ENCODE data around the gene ASAP2.

The ASAP2 gene

DNA sequence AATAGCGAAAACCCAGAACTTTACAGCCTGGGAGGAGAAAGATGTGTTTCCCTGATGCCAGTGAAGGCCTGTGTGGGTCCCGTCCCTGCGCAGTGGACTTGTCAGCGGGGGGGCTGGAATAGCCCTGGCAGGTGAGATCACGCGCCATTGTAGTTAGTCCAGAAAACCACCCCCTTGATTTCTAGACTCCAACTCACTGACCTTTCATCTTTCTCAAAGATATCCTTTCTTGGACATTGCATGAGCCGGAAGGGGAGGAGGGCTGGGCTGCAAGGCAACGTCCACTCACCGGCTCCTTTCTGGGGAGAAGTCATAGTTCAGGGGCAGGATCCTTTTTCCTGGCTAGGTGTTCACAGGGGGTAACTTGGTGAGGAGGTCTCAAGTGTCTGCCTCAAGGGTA is 22.3 kb upstream of the ASAP2 start:
- DNase-seq = no peak

DNA sequence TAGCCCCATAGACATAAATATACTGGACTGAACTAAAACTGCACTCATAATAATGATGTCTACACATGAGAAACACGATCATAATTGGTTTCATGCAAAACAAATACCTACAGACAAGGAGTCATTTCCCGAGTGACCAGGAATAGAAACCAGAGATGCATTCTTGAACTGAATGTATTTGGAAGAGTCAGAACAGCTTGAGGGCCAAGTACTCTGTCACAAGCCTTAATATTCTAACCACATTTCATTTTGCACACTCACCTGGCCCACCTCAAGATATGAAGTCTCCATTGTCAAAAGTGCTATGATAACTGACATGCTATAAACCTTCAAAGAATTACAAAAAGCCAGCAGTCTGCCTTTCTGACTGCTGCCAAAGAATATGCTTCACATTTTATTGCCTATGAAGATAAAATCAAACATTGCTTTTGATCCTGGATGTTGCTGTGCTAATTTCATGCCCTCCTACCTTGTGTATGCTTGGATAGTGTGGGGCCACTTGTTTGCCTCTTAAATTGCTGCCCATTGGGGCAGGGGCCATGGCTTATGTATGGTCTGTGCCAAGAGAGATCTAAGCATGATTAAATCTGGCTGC is 18.9 kb upstream of the ASAP2 start:
- no peak for DNase-seq

DNA sequence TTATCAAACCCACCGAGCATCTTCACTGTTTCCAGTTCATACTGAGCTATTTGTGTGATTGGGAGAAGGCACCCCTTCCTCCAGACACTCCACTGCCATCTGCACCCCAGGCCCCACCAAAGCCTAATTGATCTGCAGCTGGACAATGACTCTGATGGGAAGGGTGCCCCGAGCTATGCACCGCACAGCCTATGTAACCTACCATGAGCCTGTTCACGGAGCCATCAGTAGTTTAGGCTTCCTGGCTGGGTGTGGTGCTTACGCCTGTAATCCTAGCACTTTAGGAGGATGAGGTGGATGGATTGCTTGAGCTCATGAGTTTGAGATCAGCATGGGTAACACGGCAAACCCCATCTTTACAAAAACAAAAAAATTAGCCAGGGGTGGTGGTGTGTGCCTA is 17.8 kb upstream of the ASAP2 start:
- no peak for DNase-seq

GRCh38 chr2:9189901-9190300 is 16.7 kb upstream of the ASAP2 start:
- DNase-seq = no peak

DNA sequence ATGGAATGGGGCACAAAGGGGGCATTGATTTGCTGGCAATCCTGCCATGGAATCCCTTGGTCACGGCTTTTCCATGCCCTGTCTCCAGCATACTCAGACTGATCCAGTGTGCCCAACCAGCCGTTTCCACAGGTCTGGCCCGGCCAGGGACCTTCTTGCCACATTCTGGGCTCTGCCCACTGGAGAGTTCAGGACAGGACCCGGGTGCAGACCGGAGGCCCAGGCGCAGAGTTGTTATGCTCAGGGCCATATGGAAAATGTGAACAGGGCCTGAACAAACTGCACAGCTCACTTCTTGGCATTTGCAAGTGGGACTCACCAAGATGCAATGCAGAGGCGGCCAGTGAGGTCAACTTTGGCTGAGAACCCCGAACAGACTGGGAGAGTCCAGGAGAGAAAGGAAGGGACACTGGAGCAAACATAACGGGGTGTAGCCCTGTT is 15.6 kb upstream of the ASAP2 start:
- no peak for DNase-seq

DNA sequence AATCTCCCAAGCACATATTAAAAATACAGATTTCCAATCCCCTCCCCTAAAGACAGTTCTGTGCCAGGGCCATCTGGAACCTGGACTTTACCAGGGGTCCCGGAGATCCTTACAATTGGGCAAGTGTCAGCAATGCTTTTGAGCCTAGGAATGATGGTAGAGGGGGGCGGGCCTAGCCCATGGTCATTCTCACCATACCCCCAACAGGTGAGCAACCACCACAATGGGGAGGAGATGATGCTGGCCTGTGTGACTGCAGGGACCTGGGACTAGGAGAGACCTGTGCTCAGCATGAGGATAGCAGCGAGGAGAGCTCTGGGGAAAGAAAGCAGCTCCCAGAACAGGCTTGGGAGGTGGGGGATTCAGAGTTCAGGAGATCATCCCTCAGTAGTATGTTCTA is 13.9 kb upstream of the ASAP2 start:
- no peak for DNase-seq

DNA sequence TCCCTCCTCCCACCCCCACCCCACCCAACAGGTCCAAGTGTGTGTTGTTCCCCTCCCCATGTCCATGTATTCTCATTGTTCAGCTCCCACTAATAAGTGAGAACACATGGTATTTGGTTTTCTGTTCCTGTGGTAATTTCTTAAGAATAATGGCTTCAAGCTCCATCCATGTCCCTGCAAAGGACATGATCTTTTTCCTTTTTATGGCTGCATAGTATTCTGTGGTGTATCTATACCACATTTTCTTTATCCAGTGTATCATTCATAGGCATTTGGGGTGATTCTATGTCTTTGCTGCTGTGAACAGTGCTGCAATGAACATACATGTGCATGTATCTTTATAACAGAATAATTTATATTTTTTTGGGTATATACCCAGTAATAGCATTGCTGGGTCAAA is 12.3 kb upstream of the ASAP2 start:
- no peak for DNase-seq

GRCh38 chr2:9196637-9197036 is 10.0 kb upstream of the ASAP2 start:
- no peak for DNase-seq

GRCh38 chr2:9197916-9198315 is 8.7 kb upstream of the ASAP2 start:
- DNase-seq = no peak

DNA sequence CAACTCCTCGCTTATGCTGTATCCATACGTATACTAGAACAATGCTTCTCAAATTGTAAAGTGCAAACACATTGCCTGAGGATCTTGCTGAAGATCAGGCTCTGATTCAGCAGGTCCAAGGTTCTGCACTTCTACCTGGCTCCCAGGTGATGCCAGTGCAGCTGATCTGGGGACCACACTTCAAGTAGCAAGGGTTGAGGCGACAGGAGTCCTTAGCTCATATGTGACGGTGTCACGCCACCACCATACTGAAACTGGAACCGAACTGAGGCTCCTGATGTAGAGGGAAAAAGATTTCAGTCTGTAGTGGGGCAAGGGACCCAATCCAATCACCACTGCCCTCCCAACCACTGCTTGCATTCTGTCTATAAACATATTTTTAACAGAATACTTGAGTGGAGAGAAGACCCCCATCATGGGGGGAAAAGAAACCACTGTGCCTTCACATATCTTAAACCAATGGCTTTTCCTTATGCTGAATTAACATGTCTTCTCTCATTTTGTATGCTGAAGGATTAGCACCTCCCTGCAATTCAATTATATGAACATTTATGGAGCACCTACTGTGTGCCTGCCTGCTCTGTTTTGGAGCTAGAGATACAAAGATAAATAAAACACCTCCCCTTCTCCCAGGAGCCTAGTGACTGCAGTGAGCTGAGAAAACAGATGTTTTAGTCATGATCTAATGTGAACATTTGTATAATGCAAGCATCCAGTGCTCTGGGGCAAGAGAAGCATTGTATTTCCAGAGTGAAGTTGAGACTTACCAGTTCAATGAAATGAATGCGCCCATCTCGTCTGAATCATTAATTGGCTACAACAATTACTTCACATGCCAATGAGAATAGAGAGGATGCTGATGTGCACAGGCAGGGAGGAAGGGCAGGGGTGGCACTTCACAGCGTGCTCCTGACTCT is 6.6 kb upstream of the ASAP2 start:
- no peak for DNase-seq

DNA sequence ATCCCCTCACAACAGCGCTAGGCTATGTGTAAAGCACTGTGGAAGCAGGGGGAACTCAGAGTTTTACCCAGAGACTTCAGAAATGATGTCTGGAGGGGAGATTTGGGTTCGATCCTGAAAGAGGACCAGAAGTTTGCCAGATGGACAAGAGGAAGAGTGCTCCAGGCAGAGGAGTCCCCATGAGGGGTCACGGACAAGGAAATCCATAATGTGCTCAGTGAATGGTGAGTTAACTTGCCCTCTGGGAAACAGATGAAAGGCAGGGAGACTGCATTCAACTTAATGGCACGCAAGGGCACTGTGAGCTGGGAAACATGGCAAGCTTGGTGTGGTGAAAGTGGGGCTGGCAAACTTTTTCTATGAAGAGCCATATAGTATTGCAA is 6.0 kb upstream of the ASAP2 start:
- DNase-seq = no peak

DNA sequence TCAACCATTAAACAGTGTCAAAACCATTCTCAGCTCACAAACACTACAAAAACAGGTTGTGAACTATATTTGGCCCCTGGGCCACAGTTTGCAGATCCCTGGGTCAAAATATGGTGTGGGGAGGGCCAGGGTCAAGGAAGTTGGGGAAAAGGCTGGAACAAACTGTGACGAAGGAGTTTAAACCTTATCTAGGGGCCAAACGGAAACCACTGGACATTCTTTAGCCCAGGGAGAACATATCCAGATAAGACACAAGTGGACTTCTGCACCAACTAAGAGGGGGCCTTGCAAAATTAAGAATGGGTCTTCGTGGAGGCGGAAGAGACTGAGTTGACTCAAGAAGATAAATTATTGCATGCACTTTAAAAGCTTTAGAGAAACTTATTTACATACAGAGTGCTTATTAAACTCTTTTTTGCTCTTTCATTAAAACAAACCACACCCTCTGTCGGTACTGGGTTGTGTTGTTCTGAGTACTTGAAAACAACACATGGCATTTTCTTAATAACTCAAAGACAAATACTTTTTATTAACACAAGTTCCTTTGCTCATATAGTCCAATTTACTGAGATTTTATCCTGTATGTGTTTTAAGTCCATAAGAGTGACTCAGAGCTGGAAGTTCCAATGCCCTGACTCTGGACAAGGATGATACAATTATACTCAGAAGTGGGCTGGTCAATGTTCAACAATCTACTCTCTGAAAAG is 5.3 kb upstream of the ASAP2 start:
- DNase-seq = no peak

- no peak for DNase-seq
Observed at GRCh38 chr2:9203006-9203405, 3.6 kb upstream of the ASAP2 start.

DNA sequence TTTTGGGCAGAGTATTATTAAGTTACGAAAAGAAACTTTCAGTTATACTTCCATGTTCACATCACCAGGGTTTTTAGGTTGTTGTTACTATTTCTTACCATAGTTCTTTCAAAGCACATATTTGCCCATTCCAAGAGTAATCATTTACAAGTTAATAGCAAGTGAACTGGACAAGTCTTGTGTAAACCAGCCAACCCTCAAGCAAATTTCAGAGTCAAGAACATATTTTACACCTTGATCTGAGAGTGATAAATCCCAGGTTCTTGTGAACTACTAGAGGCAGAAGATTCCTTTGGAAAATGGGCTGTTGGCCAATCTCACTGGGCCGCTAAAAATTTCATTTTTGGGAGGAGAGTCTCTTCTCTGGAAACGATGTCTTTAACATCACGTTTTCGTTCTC is 2.7 kb upstream of the ASAP2 start:
- DNase-seq = no peak

DNA sequence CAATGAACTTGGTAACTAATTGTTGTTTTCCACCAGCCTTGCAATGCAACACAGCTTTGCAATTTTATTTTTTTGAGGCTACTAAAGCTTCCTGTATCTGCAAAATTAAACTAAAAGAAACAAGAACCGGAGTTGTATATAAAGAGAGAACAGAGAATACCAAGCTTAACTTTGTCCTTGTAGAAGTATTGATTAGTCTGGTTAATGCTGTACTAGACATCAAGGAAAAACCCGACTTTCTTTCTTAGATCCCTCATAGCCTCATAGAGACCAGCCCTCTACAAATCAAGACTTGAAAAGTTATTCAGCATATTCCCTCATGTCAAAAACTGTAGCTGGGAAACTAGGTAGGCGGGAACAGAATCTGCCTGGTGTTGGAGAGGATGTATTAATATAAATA is 1.7 kb upstream of the ASAP2 start:
- no peak for DNase-seq

- DNase-seq = no peak
Observed at GRCh38 chr2:9205486-9205885, 1.1 kb upstream of the ASAP2 start.

DNA sequence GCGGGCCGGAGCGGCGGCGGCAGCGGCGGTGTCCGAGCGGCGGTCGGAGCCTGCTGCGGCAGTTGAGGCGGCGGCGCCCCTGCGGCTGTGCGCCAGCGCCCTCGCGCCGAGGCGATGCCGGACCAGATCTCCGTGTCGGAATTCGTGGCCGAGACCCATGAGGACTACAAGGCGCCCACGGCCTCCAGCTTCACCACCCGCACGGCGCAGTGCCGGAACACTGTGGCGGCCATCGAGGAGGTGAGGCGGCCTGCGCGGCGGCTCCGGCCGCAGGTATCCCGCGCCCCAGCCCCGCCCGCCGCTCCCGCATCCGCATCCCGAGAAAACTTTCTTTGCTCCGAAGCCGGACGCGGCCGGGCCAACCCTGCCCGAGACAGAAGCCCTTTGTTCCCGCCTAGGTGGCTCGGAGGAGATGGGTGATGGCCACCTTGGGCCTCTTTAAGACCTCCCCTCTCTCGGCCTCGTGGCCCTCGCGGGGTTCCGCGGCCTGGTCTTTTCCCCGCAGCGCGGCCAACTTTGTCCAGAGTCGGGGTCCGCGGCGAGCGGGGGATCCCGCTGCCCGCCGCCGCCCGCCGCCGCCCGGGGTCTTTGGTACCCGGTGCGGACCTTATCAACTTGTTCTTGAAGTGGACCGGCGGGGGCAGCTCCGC is 504 bp downstream of the ASAP2 start:
- DNase-seq = no peak

DNA sequence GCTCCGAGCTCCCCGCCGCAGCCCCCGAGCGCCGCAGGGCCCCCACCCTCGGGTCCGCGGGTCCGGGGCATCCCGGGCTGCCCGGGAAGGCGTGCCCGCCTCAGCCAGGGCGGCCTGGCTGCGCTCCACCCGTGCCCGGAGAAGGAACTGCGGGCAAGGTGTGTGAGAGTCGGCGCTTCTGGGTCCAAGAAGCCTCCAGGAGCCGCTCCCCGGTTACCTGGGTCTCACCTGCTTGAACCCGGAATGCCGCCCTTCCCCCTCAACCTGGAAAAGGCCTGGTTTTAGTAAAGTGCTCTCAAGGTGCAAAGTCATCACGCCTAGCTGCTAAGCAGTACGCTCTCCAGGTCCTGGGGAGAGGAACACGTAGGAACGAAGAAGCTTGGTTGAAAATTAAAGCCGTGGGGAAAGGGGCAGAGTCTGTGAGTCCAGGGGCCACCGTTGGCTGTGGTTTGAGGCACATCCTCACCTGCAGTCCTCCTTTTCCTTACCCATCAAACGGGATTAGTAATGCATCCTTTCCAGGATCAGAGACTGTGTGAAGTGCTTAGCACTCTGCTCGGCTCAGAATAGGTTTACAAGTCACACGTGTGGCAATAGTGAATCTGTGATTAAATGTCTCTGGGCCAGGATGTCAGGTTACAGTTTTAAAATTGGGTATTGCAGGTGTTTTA is 1.2 kb downstream of the ASAP2 start:
- DNase-seq = peak; percentile 83

DNA sequence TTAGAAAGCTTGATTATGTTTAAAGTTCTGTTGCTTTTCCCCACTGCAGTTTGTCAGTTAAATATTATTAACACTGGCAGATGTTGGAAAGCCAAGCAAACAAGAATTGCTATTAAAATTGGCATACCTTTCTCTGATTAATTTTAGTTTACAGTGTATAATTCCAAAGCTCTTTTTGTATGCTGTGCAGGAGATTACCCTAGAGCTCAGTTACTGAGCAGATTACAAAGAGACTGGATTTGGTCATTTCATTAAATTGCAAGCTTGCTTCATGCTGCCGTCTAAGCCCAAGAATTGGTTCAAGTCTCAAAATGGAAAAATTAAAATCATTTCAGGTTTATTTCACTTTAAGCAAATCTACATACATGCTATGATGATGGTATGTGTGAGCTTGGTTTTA is 2.3 kb downstream of the ASAP2 start:
- DNase-seq = peak; percentile 69

DNA sequence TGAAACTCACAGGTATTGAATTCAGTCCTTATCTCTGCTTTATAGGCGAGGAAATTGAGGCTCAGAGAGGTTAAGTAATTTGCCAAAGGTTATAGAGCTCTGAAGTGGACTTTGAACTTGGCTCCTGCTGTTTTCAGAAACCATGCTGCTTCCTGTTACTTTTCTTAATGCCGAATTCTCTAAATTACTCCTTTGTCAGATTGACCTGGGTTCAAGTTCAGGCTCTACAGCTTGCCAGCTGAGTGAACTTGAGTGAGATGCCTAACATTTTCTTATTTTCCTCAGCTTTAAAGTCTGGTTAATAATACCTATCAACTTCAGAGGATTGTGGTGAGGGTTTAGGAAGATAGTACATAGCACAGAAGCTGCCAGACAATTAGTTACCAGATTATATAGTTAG is 3.4 kb downstream of the ASAP2 start:
- DNase-seq = no peak

DNA sequence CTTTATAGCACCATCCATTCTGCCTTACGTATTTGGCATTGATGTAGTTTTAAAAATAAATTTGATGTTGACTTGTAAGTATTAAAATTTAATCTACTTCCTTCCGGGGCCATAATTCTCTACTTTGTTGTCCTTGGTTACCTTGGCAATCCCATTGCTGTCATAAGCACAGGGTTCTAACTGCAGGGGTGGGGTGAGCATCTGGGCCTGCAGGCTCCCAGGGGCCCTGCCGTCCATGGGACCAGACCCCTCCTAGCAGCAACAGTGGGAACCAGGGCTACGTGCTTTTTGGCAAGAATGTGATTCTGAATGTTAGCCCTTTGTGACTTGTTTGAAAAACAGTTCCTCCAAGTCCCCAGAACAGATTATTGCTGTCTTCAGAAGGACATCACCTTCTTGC is 4.9 kb downstream of the ASAP2 start:
- no peak for DNase-seq

GRCh38 chr2:9212010-9212635 is 5.5 kb downstream of the ASAP2 start:
- no peak for DNase-seq
